Smooth muscle cell (in vitro differentiated cells): ENCODE results near the gene PRKACA. TPM values are rescaled to one million over a fixed set of nuclear protein-coding genes. Genes with fewer than 3 reads are reported as not detected.

Experiments
- DNase-seq: peaks from one replicate; lab custom pipeline; 2025; ENCODE audit not compliant: unreplicated experiment; lab: John Stamatoyannopoulos, UW
- H2AFZ ChIP-seq: fragments of 200-600 bp; sonication (generic); 2 replicates; pipeline ENCODE4 v1.6.0; 2016; ENCODE audit warnings: antibody characterized with exemption, low read depth, mild to moderate bottlenecking
- H3F3A ChIP-seq: fragments of 200-600 bp; sonication (generic); 2 replicates; pipeline ENCODE4 v1.6.0; 2017; ENCODE audit warnings: antibody characterized with exemption, low read depth
- H3K27ac ChIP-seq: fragments of 200-600 bp; sonication (generic); 2 replicates; pipeline ENCODE4 v1.5.1; 2016; ENCODE audit warnings: low read depth, mild to moderate bottlenecking
- H3K27me3 ChIP-seq: fragments of 200-600 bp; sonication (generic); 2 replicates; pipeline ENCODE4 v1.6.1; 2016; ENCODE audit warnings: low read depth, mild to moderate bottlenecking
- H3K36me3 ChIP-seq: fragments of 200-600 bp; sonication (generic); 2 replicates; pipeline ENCODE4 v1.5.1; 2016; ENCODE audit warnings: low read depth
- H3K4me1 ChIP-seq: fragments of 200-600 bp; sonication (generic); 2 replicates; pipeline ENCODE4 v1.5.1; 2016; ENCODE audit warnings: low read depth
- H3K4me2 ChIP-seq: fragments of 200-600 bp; sonication (generic); 2 replicates; pipeline ENCODE4 v1.6.0; 2016; ENCODE audit warnings: mild to moderate bottlenecking
- H3K4me3 ChIP-seq: fragments of 200-600 bp; sonication (generic); 2 replicates; pipeline ENCODE4 v1.5.1; 2016; ENCODE audit warnings: mild to moderate bottlenecking
- H3K79me2 ChIP-seq: fragments of 200-600 bp; sonication (generic); 2 replicates; pipeline ENCODE4 v1.6.0; 2016; ENCODE audit warnings: low read depth, mild to moderate bottlenecking
- H3K9ac ChIP-seq: fragments of 200-600 bp; sonication (generic); 2 replicates; pipeline ENCODE4 v1.6.0; 2016; ENCODE audit warnings: low read depth
- H3K9me3 ChIP-seq: fragments of 200-600 bp; sonication (generic); replicated peaks from 2 replicates; pipeline ENCODE4 v1.5.1; 2016; ENCODE audit warnings: low read depth
- H4K20me1 ChIP-seq: fragments of 200-600 bp; sonication (generic); 2 replicates; pipeline ENCODE4 v1.6.0; 2016; ENCODE audit warnings: low read depth
- CTCF ChIP-seq: fragments of 200-600 bp; sonication (generic); IDR thresholded peaks from 2 replicates; pipeline ENCODE4 v1.5.1; 2017; ENCODE audit warnings: borderline replicate concordance, mild to moderate bottlenecking, antibody characterized with exemption; ENCODE audit not compliant: insufficient read depth, poor library complexity, severe bottlenecking
- WGBS: methylation state at CpG from one replicate; pipeline ENCODE4 v1.1.7; 2016; ENCODE audit warnings: low lambda C conversion rate; 5-methylcytosine and 5-hydroxymethylcytosine counted together
- polyA plus RNA-seq: library from polyadenylated mRNA; unstranded; fragments of >200 nt; fragmentation: Nextera tagmentation; extraction: Ambion mirVana; gene quantifications from 2 replicates; pipeline ENCODE4 v1.2.1, GENCODE V29; 2016
- total RNA-seq: library from RNA; depleted of rRNA; stranded (reverse); fragments of >200 nt; gene quantifications from 2 replicates; pipeline ENCODE4 v1.2.3, GENCODE V29; 2014

Gene PRKACA
- total and polyA plus RNA-seq, 2 experiments from 2014 or later, result 11.1 to 30.3 TPM

GRCh38 chr19:14089412-14089661, 28.2 kb downstream of the PRKACA start:
- Histone ChIP-seq H3K27me3 (no peaks in the 10 kb centered on the region), H3K9ac (no peak overlapping the region), H3K27ac (no peak overlapping the region), H3K4me1 (no peaks in the 10 kb centered on the region), H3K36me3 (no peaks in the 10 kb centered on the region), H3F3A (no peaks in the 10 kb centered on the region), H3K9me3 (no peaks in the 10 kb centered on the region), H4K20me1 (peaks cover 12% of the 10 kb centered on the region), H3K4me3 (peak overlapping the region; percentile 57), H3K79me2 (no peaks in the 10 kb centered on the region), H3K4me2 (peak overlapping the region; percentile 76), H2AFZ (no peak overlapping the region)
- 14% methylated on average over 16 of the region's 16 CpGs for WGBS
- no peak for DNase-seq
- no peak for TF ChIP-seq CTCF

GRCh38 chr19:14088634-14089411, 28.7 kb downstream of the PRKACA start:
- H3F3A ChIP-seq, result no peaks in the 10 kb centered on the region
- H3K79me2 ChIP-seq, result no peaks in the 10 kb centered on the region
- no peak for DNase-seq
- no peak for TF ChIP-seq CTCF
- H3K4me2 ChIP-seq, result peak overlapping the region; percentile 76
- no peak overlapping the region for H3K27ac ChIP-seq
- H3K4me1 ChIP-seq, result no peaks in the 10 kb centered on the region
- no peaks in the 10 kb centered on the region for H3K9me3 ChIP-seq
- peaks cover 12% of the 10 kb centered on the region for H4K20me1 ChIP-seq
- 91% methylated on average over 30 of the region's 30 CpGs for WGBS
- no peak overlapping the region for H3K9ac ChIP-seq
- H2AFZ ChIP-seq, result no peak overlapping the region
- no peaks in the 10 kb centered on the region for H3K36me3 ChIP-seq
- no peaks in the 10 kb centered on the region for H3K27me3 ChIP-seq
- peak overlapping the region; percentile 57 for H3K4me3 ChIP-seq

GRCh38 chr19:14086098-14086497, 31.5 kb downstream of the PRKACA start:
- 75% methylated on average over 5 of the region's 5 CpGs for WGBS
- Histone ChIP-seq H3K79me2 (peaks cover 5% of the 10 kb centered on the region), H3F3A (no peaks in the 10 kb centered on the region), H2AFZ (no peak overlapping the region), H4K20me1 (peaks cover 12% of the 10 kb centered on the region), H3K4me3 (no peak overlapping the region), H3K9ac (no peak overlapping the region), H3K4me1 (no peaks in the 10 kb centered on the region), H3K27me3 (no peaks in the 10 kb centered on the region), H3K36me3 (no peaks in the 10 kb centered on the region), H3K4me2 (peak overlapping the region; percentile 68), H3K27ac (no peak overlapping the region), H3K9me3 (no peaks in the 10 kb centered on the region)
- no peak for TF ChIP-seq CTCF
- no peak for DNase-seq
